Karpas-422 (cell line): ENCODE data around the gene CHD1L. TPM values are rescaled to one million over a fixed set of nuclear protein-coding genes. Genes with fewer than 3 reads are reported as not detected.
"Not testable (repeated sequence)": the region's sequence is repeated elsewhere in the genome, so short reads cannot be mapped to it uniquely, and the experiment has no call there.

Source experiments
- DNase-seq: peaks from one replicate; pipeline ENCODE4 v3.0.0-alpha.2; 2015
- H2AFZ ChIP-seq: fragments of 200-600 bp; sonication (generic); 2 replicates; pipeline ENCODE4 v1.6.1; 2014; ENCODE audit warnings: antibody characterized with exemption, low read length, mixed read lengths
- H3K27ac ChIP-seq: fragments of 200-600 bp; sonication (generic); 2 replicates; pipeline ENCODE4 v1.5.1; 2014; ENCODE audit warnings: mild to moderate bottlenecking, low read length, moderate library complexity
- H3K27me3 ChIP-seq: fragments of 200-600 bp; sonication (generic); 2 replicates; pipeline ENCODE4 v1.6.1; 2014; ENCODE audit warnings: low read length, mixed read lengths
- H3K36me3 ChIP-seq: fragments of 200-600 bp; sonication (generic); 2 replicates; pipeline ENCODE4 v1.6.1; 2014; ENCODE audit warnings: low read length, mixed read lengths; ENCODE audit not compliant: insufficient read depth
- H3K4me1 ChIP-seq: fragments of 200-600 bp; sonication (generic); 2 replicates; pipeline ENCODE4 v1.6.1; 2014; ENCODE audit warnings: mild to moderate bottlenecking, low read length, mixed read lengths
- H3K4me2 ChIP-seq: fragments of 200-600 bp; sonication (generic); 2 replicates; pipeline ENCODE4 v1.6.1; 2014; ENCODE audit warnings: low read length, low read depth, mild to moderate bottlenecking; ENCODE audit not compliant: poor library complexity, severe bottlenecking
- H3K4me3 ChIP-seq: fragments of 200-600 bp; sonication (generic); 2 replicates; pipeline ENCODE4 v1.5.1; 2014; ENCODE audit warnings: mild to moderate bottlenecking, antibody characterized with exemption, low read length, mixed read lengths
- H3K79me2 ChIP-seq: fragments of 200-600 bp; sonication (generic); 2 replicates; pipeline ENCODE4 v1.6.1; 2014; ENCODE audit warnings: mild to moderate bottlenecking, low read length, mixed read lengths
- H3K9ac ChIP-seq: fragments of 200-600 bp; sonication (generic); 2 replicates; pipeline ENCODE4 v1.6.0; 2014; ENCODE audit warnings: low read length
- H3K9me2 ChIP-seq: fragments of 200-600 bp; sonication (generic), shearing (Covaris generic); replicated peaks from 2 replicates; pipeline ENCODE4 v1.6.0; 2014; ENCODE audit warnings: mild to moderate bottlenecking, low read length, moderate library complexity; ENCODE audit not compliant: insufficient read depth
- H3K9me3 ChIP-seq: fragments of 300-700, 200-600 bp; sonication (generic); 2 replicates; pipeline ENCODE4 v1.6.1; 2014; ENCODE audit warnings: low read length, mixed read lengths
- H4K20me1 ChIP-seq: fragments of 200-600 bp; sonication (generic); 2 replicates; pipeline ENCODE4 v1.6.1; 2014; ENCODE audit warnings: mild to moderate bottlenecking, antibody characterized with exemption, low read length, low read depth; ENCODE audit not compliant: insufficient read depth
- total RNA-seq: library from RNA; depleted of rRNA; stranded (reverse); fragments of >200 nt; shearing (Covaris generic); gene quantifications from 2 replicates; pipeline ENCODE4 v1.2.3, GENCODE V29; 2014; ENCODE audit warnings: low replicate concordance

Gene CHD1L
- total RNA-seq, 1 experiment from 2014 or later: 40.1 TPM

- no peaks in the 10 kb centered on the region for H3K4me1 ChIP-seq
- H3K9me2 ChIP-seq: no peaks in the 10 kb centered on the region
- no peak overlapping the region for H3K4me3 ChIP-seq
- H3K27me3 ChIP-seq: no peaks in the 10 kb centered on the region
- no peaks in the 10 kb centered on the region for H3K79me2 ChIP-seq
- H2AFZ ChIP-seq: no peak overlapping the region
- no peak overlapping the region for H3K27ac ChIP-seq
- H3K36me3 ChIP-seq: peaks cover 92% of the 10 kb centered on the region
- H3K9ac ChIP-seq: no peak overlapping the region
- 0 out of 2 replicates have a peak, but pooled peaks cover 6% of the 10 kb centered on the region for H3K9me3 ChIP-seq
- H3K4me2 ChIP-seq: no peak overlapping the region
- H4K20me1 ChIP-seq: no peaks in the 10 kb centered on the region
- no peak for DNase-seq
Measured at GRCh38 chr1:147292012-147292411, 49.5 kb downstream of the CHD1L start.

GRCh38 chr1:147292631-147293251 is 50.3 kb downstream of the CHD1L start:
- Histone ChIP-seq H4K20me1 (no peaks in the 10 kb centered on the region), H3K27me3 (no peaks in the 10 kb centered on the region), H2AFZ (no peak overlapping the region), H3K9ac (no peak overlapping the region), H3K4me3 (no peak overlapping the region), H3K36me3 (peaks cover 92% of the 10 kb centered on the region), H3K79me2 (no peaks in the 10 kb centered on the region), H3K9me2 (no peaks in the 10 kb centered on the region), H3K27ac (no peak overlapping the region), H3K4me2 (no peak overlapping the region), H3K9me3 (0 out of 2 replicates have a peak, but pooled peaks cover 8% of the 10 kb centered on the region), H3K4me1 (no peaks in the 10 kb centered on the region)
- no peak for DNase-seq

- DNase-seq: no peak
- H3K4me1 ChIP-seq: no peaks in the 10 kb centered on the region
- peaks cover 59% of the 10 kb centered on the region for H3K36me3 ChIP-seq
- no peak overlapping the region for H2AFZ ChIP-seq
- H3K27me3 ChIP-seq: no peaks in the 10 kb centered on the region
- H3K4me3 ChIP-seq: no peak overlapping the region
- no peak overlapping the region for H3K9ac ChIP-seq
- H3K4me2 ChIP-seq: no peak overlapping the region
- no peaks in the 10 kb centered on the region for H4K20me1 ChIP-seq
- H3K9me2 ChIP-seq: no peaks in the 10 kb centered on the region
- no peak overlapping the region for H3K27ac ChIP-seq
- H3K79me2 ChIP-seq: no peaks in the 10 kb centered on the region
- peaks cover 17% of the 10 kb centered on the region for H3K9me3 ChIP-seq
Measured at GRCh38 chr1:147297438-147297837, 55.0 kb downstream of the CHD1L start.

GRCh38 chr1:147305803-147306202 is 63.3 kb downstream of the CHD1L start:
- peaks cover 11% of the 10 kb centered on the region for H3K9me3 ChIP-seq
- not testable (repeated sequence) for H3K79me2 ChIP-seq, H3K27me3 ChIP-seq, H3K9ac ChIP-seq, H2AFZ ChIP-seq, H3K9me2 ChIP-seq, H3K4me3 ChIP-seq, H3K4me1 ChIP-seq, H4K20me1 ChIP-seq, H3K4me2 ChIP-seq, H3K27ac ChIP-seq, H3K36me3 ChIP-seq
- DNase-seq: peak; percentile 34

GRCh38 chr1:147316968-147317367 is 74.5 kb downstream of the CHD1L start:
- Histone ChIP-seq H4K20me1 (no peaks in the 10 kb centered on the region), H3K79me2 (no peaks in the 10 kb centered on the region), H2AFZ (no peak overlapping the region), H3K27ac (no peak overlapping the region), H3K4me1 (no peaks in the 10 kb centered on the region), H3K9ac (no peak overlapping the region), H3K36me3 (no peaks in the 10 kb centered on the region), H3K4me3 (no peak overlapping the region), H3K9me2 (no peaks in the 10 kb centered on the region), H3K27me3 (no peaks in the 10 kb centered on the region), H3K4me2 (no peak overlapping the region), H3K9me3 (no peaks in the 10 kb centered on the region; the same call in 1 of the 2 replicates)
- peak; percentile 6 for DNase-seq

- H3K4me1 ChIP-seq, H3K9me3 ChIP-seq, H2AFZ ChIP-seq, H3K9me2 ChIP-seq, H3K9ac ChIP-seq, DNase-seq, H3K4me3 ChIP-seq, H3K36me3 ChIP-seq, H3K4me2 ChIP-seq, H3K79me2 ChIP-seq, H4K20me1 ChIP-seq, H3K27me3 ChIP-seq, H3K27ac ChIP-seq: not testable (repeated sequence)
Measured at GRCh38 chr1:147326933-147327687, 84.6 kb downstream of the CHD1L start.

GRCh38 chr1:147334292-147334691 is 91.8 kb downstream of the CHD1L start:
- Histone ChIP-seq H3K9me2 (no peaks in the 10 kb centered on the region), H3K4me1 (no peaks in the 10 kb centered on the region), H3K79me2 (no peaks in the 10 kb centered on the region), H3K36me3 (no peaks in the 10 kb centered on the region), H3K9me3 (no peaks in the 10 kb centered on the region), H3K4me3 (no peak overlapping the region), H3K9ac (no peak overlapping the region), H3K27ac (no peak overlapping the region), H3K4me2 (no peak overlapping the region), H3K27me3 (no peaks in the 10 kb centered on the region), H2AFZ (no peak overlapping the region), H4K20me1 (no peaks in the 10 kb centered on the region)
- DNase-seq: no peak

GRCh38 chr1:147336291-147336690 is 93.8 kb downstream of the CHD1L start:
- Histone ChIP-seq H3K9ac (no peak overlapping the region), H3K9me3 (no peaks in the 10 kb centered on the region), H3K79me2 (no peaks in the 10 kb centered on the region)

More at GRCh38 chr1:147336291-147336690, 93.8 kb downstream of the CHD1L start:
- Histone ChIP-seq H3K27me3 (no peaks in the 10 kb centered on the region), H3K4me2 (no peak overlapping the region), H3K4me3 (no peak overlapping the region), H3K27ac (no peak overlapping the region), H4K20me1 (no peaks in the 10 kb centered on the region), H2AFZ (no peak overlapping the region), H3K36me3 (no peaks in the 10 kb centered on the region), H3K9me2 (no peaks in the 10 kb centered on the region), H3K4me1 (no peaks in the 10 kb centered on the region)
- no peak for DNase-seq
